WERI-Rb-1 (cell line): ENCODE measurements around the gene C10orf120.

Experiments
- DNase-seq: peaks from one replicate; pipeline ENCODE4 v3.0.0-alpha.2; 2020
- H3K27ac ChIP-seq: fragments of 250-450 bp; sonication (Bioruptor Pico); 2 replicates; pipeline ENCODE4 v1.5.1; 2020; ENCODE audit warnings: mild to moderate bottlenecking, moderate library complexity
- H3K27me3 ChIP-seq: fragments of 250-450 bp; sonication (Bioruptor Pico); 2 replicates; pipeline ENCODE4 v1.5.1; 2021; ENCODE audit warnings: mild to moderate bottlenecking, low read depth, moderate library complexity; ENCODE audit not compliant: insufficient read depth, severe bottlenecking
- H3K36me3 ChIP-seq: fragments of 250-450 bp; sonication (Bioruptor Pico); 2 replicates; pipeline ENCODE4 v1.5.1; 2020; ENCODE audit warnings: mild to moderate bottlenecking, moderate library complexity
- H3K4me3 ChIP-seq: 2 replicates; pipeline ENCODE4 v1.5.1; 2011; ENCODE audit warnings: low read depth, mild to moderate bottlenecking, control low read depth, low read length
- H3K9me3 ChIP-seq: fragments of 250-450 bp; sonication (Bioruptor Pico); 2 replicates; pipeline ENCODE4 v1.5.1; 2021; ENCODE audit warnings: mild to moderate bottlenecking, moderate library complexity; ENCODE audit not compliant: severe bottlenecking
- TF ChIP-seq, protein P1 (sequence below): IDR thresholded peaks from 2 replicates; pipeline ENCODE4 v1.5.1; 2011; ENCODE audit warnings: low read depth, mild to moderate bottlenecking, control low read depth, inconsistent platforms, low read length

Gene C10orf120

DNA sequence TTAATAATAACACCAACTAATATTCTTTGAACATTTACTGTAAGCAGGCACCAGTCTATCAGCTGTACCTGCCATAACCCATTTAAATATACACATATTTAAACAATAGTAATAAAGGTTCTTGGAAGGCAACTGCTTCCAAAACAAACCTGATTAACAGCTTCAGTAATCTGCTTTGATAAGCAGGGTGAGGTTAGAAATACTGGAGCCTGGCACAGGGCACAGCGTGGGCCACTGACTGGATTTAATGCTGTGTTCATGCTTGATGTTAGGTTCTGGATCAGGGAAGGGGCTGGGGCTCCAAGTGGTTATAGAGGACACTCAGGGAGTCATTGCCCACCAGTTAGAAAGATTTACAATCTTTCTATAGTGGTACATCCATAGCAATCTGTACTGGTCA, 10.9 kb upstream of the C10orf120 start:
- Histone ChIP-seq H3K4me3 (no peak overlapping the region), H3K9me3 (no peaks in the 10 kb centered on the region), H3K36me3 (no peaks in the 10 kb centered on the region), H3K27ac (no peak overlapping the region), H3K27me3 (no peaks in the 10 kb centered on the region)
- DNase-seq: no peak
- TF ChIP-seq, protein P1, sequence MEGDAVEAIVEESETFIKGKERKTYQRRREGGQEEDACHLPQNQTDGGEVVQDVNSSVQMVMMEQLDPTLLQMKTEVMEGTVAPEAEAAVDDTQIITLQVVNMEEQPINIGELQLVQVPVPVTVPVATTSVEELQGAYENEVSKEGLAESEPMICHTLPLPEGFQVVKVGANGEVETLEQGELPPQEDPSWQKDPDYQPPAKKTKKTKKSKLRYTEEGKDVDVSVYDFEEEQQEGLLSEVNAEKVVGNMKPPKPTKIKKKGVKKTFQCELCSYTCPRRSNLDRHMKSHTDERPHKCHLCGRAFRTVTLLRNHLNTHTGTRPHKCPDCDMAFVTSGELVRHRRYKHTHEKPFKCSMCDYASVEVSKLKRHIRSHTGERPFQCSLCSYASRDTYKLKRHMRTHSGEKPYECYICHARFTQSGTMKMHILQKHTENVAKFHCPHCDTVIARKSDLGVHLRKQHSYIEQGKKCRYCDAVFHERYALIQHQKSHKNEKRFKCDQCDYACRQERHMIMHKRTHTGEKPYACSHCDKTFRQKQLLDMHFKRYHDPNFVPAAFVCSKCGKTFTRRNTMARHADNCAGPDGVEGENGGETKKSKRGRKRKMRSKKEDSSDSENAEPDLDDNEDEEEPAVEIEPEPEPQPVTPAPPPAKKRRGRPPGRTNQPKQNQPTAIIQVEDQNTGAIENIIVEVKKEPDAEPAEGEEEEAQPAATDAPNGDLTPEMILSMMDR: no peak

DNA sequence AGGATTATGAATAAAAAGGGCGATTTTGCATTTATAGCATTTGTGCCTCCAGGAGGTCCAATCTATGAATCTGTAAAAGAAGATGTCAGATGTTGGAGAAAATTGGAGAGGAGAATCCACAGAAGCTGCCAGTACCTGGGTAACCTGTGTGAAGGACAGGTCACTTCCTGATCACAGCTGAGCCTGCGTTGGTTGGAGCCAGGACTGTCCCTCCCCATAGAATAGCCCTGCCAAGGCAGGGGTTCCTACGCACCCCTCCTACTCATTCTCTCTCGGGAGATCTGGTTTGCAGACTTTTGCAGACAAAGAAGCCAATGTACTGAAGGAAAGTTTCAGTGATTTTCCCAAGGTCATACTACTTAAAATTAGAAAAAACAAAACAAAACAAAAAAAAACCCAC, 10.3 kb upstream of the C10orf120 start:
- no peaks in the 10 kb centered on the region for H3K27me3 ChIP-seq
- no peak overlapping the region for H3K27ac ChIP-seq
- H3K9me3 ChIP-seq: no peaks in the 10 kb centered on the region
- H3K4me3 ChIP-seq: no peak overlapping the region
- TF ChIP-seq, protein P1: no peak
- no peak for DNase-seq
- H3K36me3 ChIP-seq: no peaks in the 10 kb centered on the region

DNA sequence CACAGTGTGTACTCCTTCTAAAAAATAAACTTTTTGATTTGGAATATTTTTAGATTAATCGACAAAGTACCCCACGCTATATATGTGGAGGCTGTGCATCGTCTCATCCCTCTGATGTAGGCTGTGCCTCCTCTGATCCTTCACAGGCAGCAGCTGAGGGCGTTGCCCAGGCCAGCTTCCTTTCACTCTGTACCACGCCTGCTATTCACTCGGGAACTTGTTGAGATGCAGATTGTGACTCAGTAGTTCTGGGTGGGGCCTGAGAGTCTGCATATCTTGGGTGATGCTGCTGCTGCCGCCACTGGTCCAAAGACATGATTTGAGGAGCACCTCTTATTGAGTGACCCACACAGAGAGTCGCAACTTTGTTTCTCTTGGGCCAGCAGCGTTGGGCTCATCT, 7.9 kb upstream of the C10orf120 start:
- Histone ChIP-seq H3K27ac (no peak overlapping the region), H3K4me3 (no peak overlapping the region), H3K36me3 (no peaks in the 10 kb centered on the region), H3K9me3 (no peaks in the 10 kb centered on the region), H3K27me3 (no peaks in the 10 kb centered on the region)
- TF ChIP-seq, protein P1: no peak
- DNase-seq: no peak

DNA sequence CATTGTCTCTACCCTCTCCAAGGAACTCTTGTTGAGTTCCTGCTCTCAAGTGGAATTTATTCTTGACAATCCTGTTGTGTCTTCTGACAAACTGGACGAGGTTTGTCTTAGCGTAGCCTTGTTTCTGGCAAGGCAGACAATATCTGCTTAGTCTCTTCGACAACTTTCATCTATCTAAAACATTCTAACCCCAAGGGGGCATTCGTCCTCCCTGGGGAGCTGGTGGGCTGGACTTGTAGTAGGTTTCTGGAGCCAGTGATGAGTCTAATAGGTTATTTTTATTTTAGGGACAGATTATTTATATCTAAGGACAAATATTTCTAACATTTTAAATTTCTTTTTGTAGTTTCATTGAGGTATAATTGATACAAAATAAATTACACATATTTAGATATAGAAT, 7.3 kb upstream of the C10orf120 start:
- no peak overlapping the region for H3K4me3 ChIP-seq
- H3K9me3 ChIP-seq: no peaks in the 10 kb centered on the region
- no peaks in the 10 kb centered on the region for H3K36me3 ChIP-seq
- TF ChIP-seq, protein P1: no peak
- H3K27ac ChIP-seq: no peak overlapping the region
- no peaks in the 10 kb centered on the region for H3K27me3 ChIP-seq
- DNase-seq: no peak

DNA sequence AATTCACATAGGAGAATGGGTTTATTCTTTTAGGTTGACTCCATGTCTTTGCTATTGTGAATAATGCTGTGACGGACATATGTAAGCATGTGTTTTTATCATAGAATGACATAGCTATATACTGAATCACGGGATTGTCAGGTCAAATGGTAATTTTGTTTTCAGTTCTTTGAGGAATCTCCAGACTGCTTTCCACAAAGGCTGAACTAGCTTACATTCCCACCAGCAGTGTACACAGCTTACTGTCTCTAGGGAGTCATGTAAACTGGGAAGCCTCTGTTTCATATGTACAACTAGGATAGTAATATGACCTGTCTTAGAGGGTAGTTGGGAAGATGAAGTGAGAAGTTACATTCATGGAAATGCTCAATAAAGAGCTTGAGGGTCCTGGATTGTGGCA, 6.8 kb upstream of the C10orf120 start:
- Histone ChIP-seq H3K27ac (no peak overlapping the region), H3K9me3 (no peaks in the 10 kb centered on the region), H3K27me3 (no peaks in the 10 kb centered on the region), H3K36me3 (no peaks in the 10 kb centered on the region), H3K4me3 (no peak overlapping the region)
- TF ChIP-seq, protein P1: no peak
- DNase-seq: no peak
